K562 (cell line): Measurements from ENCODE around the gene EVL. TPM values are rescaled to one million over a fixed set of nuclear protein-coding genes. Genes with fewer than 3 reads are reported as not detected.

Source experiments
- ARID3B ChIP-seq: fragments of 250-450 bp; sonication (Bioruptor Pico); IDR thresholded peaks from 2 replicates; pipeline ENCODE4 v1.4.0; 2020; ENCODE audit warnings: borderline replicate concordance
- ATF7 ChIP-seq: fragments of 450-650 bp; IDR thresholded peaks from 2 replicates; pipeline ENCODE4 v1.7.1; 2014; ENCODE audit warnings: mild to moderate bottlenecking, moderate library complexity
- CBFA2T2 ChIP-seq: fragments of 450-650 bp; conservative IDR thresholded peaks from 2 replicates; pipeline ENCODE4 v1.6.1; 2017; ENCODE audit warnings: mild to moderate bottlenecking
- DMBX1 ChIP-seq: fragments of 250-450 bp; sonication (Bioruptor Pico); IDR thresholded peaks from 2 replicates; pipeline ENCODE4 v1.8.0; 2022; ENCODE audit warnings: inconsistent platforms, mild to moderate bottlenecking, moderate library complexity, borderline replicate concordance
- DPF2 ChIP-seq: fragments of 450-650 bp; IDR thresholded peaks from 2 replicates; pipeline ENCODE4 v1.6.1; 2016
- FOXA1 ChIP-seq: fragments of 450-650 bp; IDR thresholded peaks from 2 replicates; pipeline ENCODE4 v1.6.1; 2016; ENCODE audit warnings: mild to moderate bottlenecking, borderline replicate concordance
- FOXK1 ChIP-seq: sonication (generic); formaldehyde crosslinking; IDR thresholded peaks from 2 replicates; pipeline ENCODE4 v1.8.0; 2022; ENCODE audit warnings: missing genetic modification reagents, mild to moderate bottlenecking, borderline replicate concordance
- HDAC2 ChIP-seq: fragments of 450-650 bp; IDR thresholded peaks from 2 replicates; pipeline ENCODE4 v1.6.1; 2016; ENCODE audit warnings: mild to moderate bottlenecking
- L3MBTL2 ChIP-seq: fragments of 450-650 bp; IDR thresholded peaks from 2 replicates; pipeline ENCODE4 v1.6.1; 2016; ENCODE audit warnings: mild to moderate bottlenecking, moderate library complexity
- MEIS2 ChIP-seq: fragments of 450-650 bp; IDR thresholded peaks from 2 replicates; pipeline ENCODE4 v1.6.1; 2014; ENCODE audit warnings: mild to moderate bottlenecking; ENCODE audit not compliant: partially characterized antibody
- MTA2 ChIP-seq: fragments of 450-650 bp; IDR thresholded peaks from 2 replicates; pipeline ENCODE4 v1.6.1; 2016; ENCODE audit warnings: low read depth
- NCOA6 ChIP-seq: fragments of 450-650 bp; IDR thresholded peaks from 2 replicates; pipeline ENCODE4 v1.6.1; 2017; ENCODE audit warnings: mild to moderate bottlenecking
- NCOR1 ChIP-seq: fragments of 450-650 bp; IDR thresholded peaks from 2 replicates; pipeline ENCODE4 v1.6.1; 2016; ENCODE audit warnings: mild to moderate bottlenecking, moderate library complexity
- NFRKB ChIP-seq: fragments of 450-650 bp; IDR thresholded peaks from 2 replicates; pipeline ENCODE4 v1.6.1; 2016; ENCODE audit warnings: low read depth
- SUPT5H ChIP-seq: fragments of 450-650 bp; IDR thresholded peaks from 2 replicates; pipeline ENCODE4 v1.6.1; 2016
- TEAD1 ChIP-seq, 2 experiments: fragments of 450-650 bp in 1 of 2; sonication (generic) in 1 of 2; formaldehyde crosslinking; IDR thresholded peaks; 2 replicates each; pipeline versions ENCODE4 v1.4.0 to v1.8.0; 2020 to 2022; ENCODE audit warnings: mild to moderate bottlenecking in 2 of 2, missing genetic modification reagents in 1 of 2
- TFAP4 ChIP-seq: sonication (generic); formaldehyde crosslinking; IDR thresholded peaks from 2 replicates; pipeline ENCODE4 v1.8.0; 2022; ENCODE audit warnings: missing genetic modification reagents, mild to moderate bottlenecking, moderate library complexity, borderline replicate concordance
- XRCC3 ChIP-seq: fragments of 450-650 bp; IDR thresholded peaks from 2 replicates; pipeline ENCODE4 v1.6.1; 2017; ENCODE audit warnings: mild to moderate bottlenecking, moderate library complexity
- ZBTB33 ChIP-seq: sonication (generic); formaldehyde crosslinking; IDR thresholded peaks from 2 replicates; pipeline ENCODE4 v1.8.1; 2023; ENCODE audit warnings: mild to moderate bottlenecking, missing genetic modification reagents
- ZBTB43 ChIP-seq: sonication (generic); formaldehyde crosslinking; IDR thresholded peaks from 2 replicates; pipeline ENCODE4 v1.8.0; 2023; ENCODE audit warnings: mild to moderate bottlenecking, missing genetic modification reagents
- ZNF175 ChIP-seq: fragments of 200-800 bp; sonication (Bioruptor generic); IDR thresholded peaks from 2 replicates; pipeline ENCODE4 v1.6.1; 2016; ENCODE audit warnings: low read depth, mild to moderate bottlenecking, missing genetic modification characterization, missing compliant biosample characterization
- ZNF311 ChIP-seq: fragments of 250-450 bp; sonication (Bioruptor Pico); IDR thresholded peaks from 2 replicates; pipeline ENCODE4 v1.4.0; 2020; ENCODE audit warnings: mild to moderate bottlenecking, moderate library complexity
- ZNF41 ChIP-seq: fragments of 250-450 bp; sonication (Bioruptor Pico); conservative IDR thresholded peaks from 2 replicates; pipeline ENCODE4 v1.4.0; 2020; ENCODE audit warnings: mild to moderate bottlenecking
- ZNF696 ChIP-seq: fragments of 250-450 bp; sonication (Bioruptor Pico); conservative IDR thresholded peaks from 2 replicates; pipeline ENCODE4 v1.4.0; 2020; ENCODE audit warnings: mild to moderate bottlenecking, moderate library complexity
- polyA plus RNA-seq, 8 experiments: library from polyadenylated mRNA; depleted of rRNA in 4 of 8; stranded (reverse) in 5 of 8; unstranded in 3 of 8; fragments of >200 nt; fragmentation: Nextera tagmentation in 2 of 8; fragmentation: Illumina TruSeq in 1 of 8; extraction: Ambion mirVana in 2 of 8; extraction: Trizol in 1 of 8; gene quantifications; 2 replicates each; pipeline versions ENCODE4 v1.2.1 to v1.2.3, GENCODE V29; 2011 to 2014; ENCODE audit warnings: inconsistent platforms in 1 of 8, missing spikeins in 1 of 8
- total RNA-seq, 7 experiments: library from RNA; depleted of rRNA in 6 of 7; stranded (reverse); fragments of >200 nt in 6 of 7; fragmentation: Illumina TruSeq in 2 of 7; extraction: Trizol in 2 of 7; gene quantifications; 2 replicates each; pipeline versions ENCODE4 v1.2.1 to v1.2.3, GENCODE V29; 2011 to 2021; ENCODE audit warnings: low replicate concordance in 1 of 7

Gene EVL
- total and polyA plus RNA-seq, 9 of the 15 experiments (the other 6 are each of a cell fraction or from before 2014, with no cell fraction given): 2.9 to 43.4 (median 23.9) TPM

GRCh38 chr14:100142073-100143040 is 77.1 kb downstream of the EVL start (continued):
- TF ChIP-seq TFAP4 (CRISPR knock-in tag) (peak; percentile 74), FOXA1 (0 out of 2 replicates have a peak, but pooled peaks have one; percentile 40), NFRKB (0 out of 2 replicates have a peak, but pooled peaks have one; percentile 52), SUPT5H (peak; percentile 67), ZNF696 (CRISPR knock-in tag) (no peak), ZNF41 (0 out of 2 replicates have a peak, but pooled peaks have one; percentile 32), MTA2 (peak; percentile 79), MEIS2 (peak; percentile 79), TEAD1 (CRISPR knock-in tag; IDR thresholded peaks at IDR 0.05) (no peak), ZNF175 (CRISPR knock-in tag) (peak; percentile 79), ZBTB33 (CRISPR knock-in tag) (peak; percentile 55; the same call in 1 of the 2 replicates), ARID3B (CRISPR knock-in tag) (no peak), CBFA2T2 (peak; percentile 85), FOXK1 (CRISPR knock-in tag) (peak; percentile 52; the same call in 1 of the 2 replicates), ATF7 (peak; percentile 46; the same call in 1 of the 2 replicates), XRCC3 (no peak), L3MBTL2 (no peak; the same call in 1 of the 2 replicates), NCOA6 (no peak), DPF2 (peak; percentile 89), ZBTB43 (CRISPR knock-in tag) (0 out of 2 replicates have a peak, but pooled peaks have one; percentile 27), ZNF311 (CRISPR knock-in tag) (0 out of 2 replicates have a peak, but pooled peaks have one; percentile 20), NCOR1 (peak; percentile 87), DMBX1 (CRISPR knock-in tag) (peak; percentile 26), HDAC2 (peak; percentile 39; the same call in 1 of the 2 replicates)
